ENCODE measurements around the gene SYT10. TPM values are rescaled to one million over a fixed set of nuclear protein-coding genes. Genes with fewer than 3 reads are reported as not detected.
"Not testable (repeated sequence)": the region's sequence is repeated elsewhere in the genome, so short reads cannot be mapped to it uniquely, and the experiment has no call there.

Gene SYT10
- not detected for polyA plus RNA-seq (2012; ENCODE audit: insufficient read depth, insufficient read length)

- H3K4me3 ChIP-seq (ENCODE audit: low read length), result no peak within 1 kb of the TSS
- no peak for DNase-seq (ENCODE audit: low read depth, low spot score)
Measured at GRCh38 chr12:33439587-33440011, at the start of gene SYT10. Gene SYT10 (minus strand): TSS chr12:33439819. CDS start chr12:33439522, 297 bp downstream.

DNA sequence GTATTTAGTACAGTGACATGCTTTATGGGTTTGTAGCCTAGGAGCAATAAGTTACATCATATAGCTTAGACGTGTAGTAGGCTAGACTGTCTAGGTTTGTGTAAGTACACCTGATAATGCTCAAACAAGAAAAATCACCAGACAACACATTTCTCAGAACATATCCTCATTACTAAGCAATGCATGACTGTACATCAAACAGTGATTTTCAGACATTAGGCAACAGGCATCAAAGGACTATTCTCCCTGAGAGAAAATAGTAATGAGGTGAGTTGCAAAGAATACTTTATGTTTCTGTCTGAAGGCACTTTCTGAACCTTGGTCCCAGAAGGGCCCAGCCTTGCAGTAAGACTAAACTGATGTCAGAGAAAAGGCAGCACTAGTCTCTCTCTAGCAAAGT is 48.4 kb upstream of the SYT10 start:
- H3K4me3 ChIP-seq (ENCODE audit: low read length), result no peak overlapping the region
- DNase-seq (ENCODE audit: low read depth, low spot score), result no peak

- no peak for DNase-seq (ENCODE audit: low read depth, low spot score)
- no peak overlapping the region for H3K4me3 ChIP-seq (ENCODE audit: low read length)
Measured at GRCh38 chr12:33486058-33486457, 46.4 kb upstream of the SYT10 start.

- no peak for DNase-seq (ENCODE audit: low read depth, low spot score)
- H3K4me3 ChIP-seq (ENCODE audit: low read length), result no peak overlapping the region
Measured at GRCh38 chr12:33484161-33484560, 44.5 kb upstream of the SYT10 start.

- H3K4me3 ChIP-seq (ENCODE audit: low read length), result no peak overlapping the region
- no peak for DNase-seq (ENCODE audit: low read depth, low spot score)
Measured at GRCh38 chr12:33480366-33480765, 40.7 kb upstream of the SYT10 start.

- H3K4me3 ChIP-seq (ENCODE audit: low read length), result no peak overlapping the region
- no peak for DNase-seq (ENCODE audit: low read depth, low spot score)
Measured at GRCh38 chr12:33476058-33476457, 36.4 kb upstream of the SYT10 start.

DNA sequence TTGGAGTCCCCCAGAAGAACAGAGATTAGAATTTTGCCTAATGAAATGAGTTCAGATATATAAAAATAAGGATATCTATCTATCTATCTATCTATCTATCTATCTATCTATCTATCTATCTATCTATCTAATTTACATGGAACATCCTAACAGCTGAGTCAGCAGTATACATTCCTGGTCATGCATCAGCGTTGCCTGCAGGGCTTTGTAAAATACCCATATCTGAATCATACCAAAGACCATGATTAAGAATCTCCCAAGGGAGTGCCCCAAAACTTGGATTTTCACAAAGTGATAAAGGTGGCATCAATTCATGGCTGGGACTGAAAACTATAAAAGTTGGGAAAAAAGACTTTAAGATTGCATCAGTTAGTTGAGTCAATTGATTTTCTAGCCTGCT is 32.7 kb upstream of the SYT10 start:
- no peak overlapping the region for H3K4me3 ChIP-seq (ENCODE audit: low read length)
- no peak for DNase-seq (ENCODE audit: low read depth, low spot score)

GRCh38 chr12:33455096-33455495 is 15.5 kb upstream of the SYT10 start:
- H3K4me3 ChIP-seq (ENCODE audit: low read length), result no peak overlapping the region
- DNase-seq (ENCODE audit: low read depth, low spot score), result no peak

DNA sequence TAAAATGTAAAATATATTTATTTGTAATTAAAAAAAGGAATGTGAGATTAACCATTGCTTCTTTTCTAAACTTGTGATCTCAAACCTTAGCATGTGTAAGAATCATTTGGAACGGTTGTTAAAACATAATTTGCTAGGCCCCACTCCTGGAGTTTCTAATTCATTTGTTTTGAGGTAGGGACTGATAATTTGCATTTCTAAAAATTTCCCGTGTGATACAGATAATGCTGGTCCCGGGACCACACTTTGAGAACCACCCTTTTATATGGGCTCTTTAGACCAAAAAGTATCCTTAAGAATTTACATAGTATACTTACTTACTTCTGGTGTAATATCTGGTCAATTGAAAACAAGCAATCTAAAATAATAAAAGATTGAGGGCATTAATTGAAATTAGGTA is 10.9 kb upstream of the SYT10 start:
- no peak overlapping the region for H3K4me3 ChIP-seq (ENCODE audit: low read length)
- DNase-seq (ENCODE audit: low read depth, low spot score), result no peak

DNA sequence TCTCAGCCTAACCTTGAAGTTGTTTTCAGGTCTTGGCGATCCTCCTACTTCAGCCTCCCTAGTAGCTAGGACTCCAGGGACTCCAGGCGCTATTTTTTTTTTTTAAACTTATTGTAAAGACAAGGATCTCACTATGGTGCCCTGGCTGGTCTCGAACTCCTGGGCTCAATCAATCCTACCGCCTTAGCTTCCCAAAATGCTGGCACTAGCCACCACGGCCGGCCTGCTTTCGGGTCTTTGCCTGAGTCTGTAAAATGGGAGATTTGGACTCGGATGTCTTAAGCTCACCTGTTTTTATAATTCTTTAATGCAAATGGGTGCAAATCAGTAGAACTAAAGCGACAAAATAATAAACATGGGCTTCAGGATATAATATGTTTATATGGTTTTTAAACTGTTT is 858 bp upstream of the SYT10 start:
- H3K4me3 ChIP-seq (ENCODE audit: low read length), result no peak overlapping the region
- DNase-seq (ENCODE audit: low read depth, low spot score), result no peak

DNA sequence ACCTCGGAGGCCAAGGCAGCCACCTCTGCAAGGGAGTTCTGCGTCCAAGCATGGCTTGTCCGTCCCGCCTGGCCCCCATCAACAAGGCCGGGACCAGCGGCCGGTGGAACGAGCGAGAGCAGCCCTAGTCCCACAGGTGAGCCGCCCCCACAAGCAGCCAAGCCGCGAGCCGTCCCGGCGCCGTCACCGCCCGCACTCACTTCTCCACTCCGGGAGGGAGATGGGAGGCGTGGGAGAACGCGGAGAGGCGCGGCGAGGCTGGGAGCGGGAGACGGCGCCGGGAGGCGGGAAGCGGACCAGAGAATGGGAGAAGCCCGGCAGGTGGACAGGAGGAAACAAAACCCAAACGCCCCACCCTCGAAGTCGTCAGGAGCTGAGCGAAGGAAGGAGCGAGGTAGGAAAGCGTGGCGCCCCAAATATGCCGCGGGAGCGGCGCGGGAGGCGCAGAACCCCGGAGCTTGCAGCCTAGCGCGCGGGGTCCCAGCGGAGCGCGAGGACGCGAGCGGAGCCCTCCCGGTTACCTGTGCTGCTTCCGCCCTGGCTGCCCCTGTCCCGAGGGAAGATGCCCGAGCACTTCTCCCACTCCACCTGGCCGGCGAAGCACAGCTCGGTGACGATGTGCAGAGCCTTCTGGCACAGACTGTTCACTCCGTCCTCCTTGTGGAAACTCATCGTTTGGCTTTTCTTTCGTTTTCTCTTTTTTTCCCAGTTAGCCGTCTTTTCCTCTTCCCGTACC is 600 bp downstream of the SYT10 start:
- no peak overlapping the region for H3K4me3 ChIP-seq (ENCODE audit: low read length)
- no peak for DNase-seq (ENCODE audit: low read depth, low spot score)

- DNase-seq (ENCODE audit: low read depth, low spot score), result no peak
- H3K4me3 ChIP-seq (ENCODE audit: low read length), result no peak overlapping the region
Measured at GRCh38 chr12:33438025-33438772, 1.4 kb downstream of the SYT10 start.

DNA sequence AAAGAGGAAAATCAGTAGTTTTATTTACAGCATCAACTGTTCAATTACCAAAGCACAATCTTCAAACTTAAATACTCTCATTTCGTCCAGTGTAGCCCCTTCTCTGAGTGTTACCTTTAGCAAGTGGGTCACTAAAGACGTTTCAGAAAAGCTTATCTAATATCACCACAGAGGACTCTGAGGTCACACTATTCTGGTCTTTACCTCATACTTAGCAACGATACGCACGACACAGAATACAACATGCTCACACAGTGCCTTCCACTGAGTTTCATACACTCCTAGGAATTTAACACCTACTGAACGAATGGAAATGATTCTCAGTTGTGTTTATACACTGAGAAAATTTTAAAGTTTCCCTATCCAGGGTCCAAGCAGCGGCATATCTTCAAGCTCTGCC is 2.0 kb downstream of the SYT10 start:
- no peak for DNase-seq (ENCODE audit: low read depth, low spot score)
- H3K4me3 ChIP-seq (ENCODE audit: low read length), result no peak overlapping the region

DNA sequence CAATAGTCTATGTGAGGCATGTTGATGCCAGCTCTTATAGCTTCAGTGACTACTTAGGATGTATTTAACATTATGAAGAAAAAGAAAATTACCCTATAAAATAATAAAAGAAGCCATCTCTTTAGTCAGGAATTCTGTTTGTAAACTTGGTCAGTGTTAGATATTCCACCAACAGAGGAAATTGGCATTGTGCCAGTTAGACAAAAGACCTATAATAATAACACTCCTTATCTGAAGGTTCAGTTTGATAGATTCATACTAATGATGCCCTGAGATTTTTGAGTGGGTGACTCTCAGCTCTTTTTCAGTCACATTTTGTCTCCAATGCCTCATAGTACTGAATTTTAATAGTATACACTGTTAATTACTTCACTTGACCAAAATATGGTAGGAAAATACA is 6.6 kb downstream of the SYT10 start:
- no peak overlapping the region for H3K4me3 ChIP-seq (ENCODE audit: low read length)
- DNase-seq (ENCODE audit: low read depth, low spot score), result no peak

DNA sequence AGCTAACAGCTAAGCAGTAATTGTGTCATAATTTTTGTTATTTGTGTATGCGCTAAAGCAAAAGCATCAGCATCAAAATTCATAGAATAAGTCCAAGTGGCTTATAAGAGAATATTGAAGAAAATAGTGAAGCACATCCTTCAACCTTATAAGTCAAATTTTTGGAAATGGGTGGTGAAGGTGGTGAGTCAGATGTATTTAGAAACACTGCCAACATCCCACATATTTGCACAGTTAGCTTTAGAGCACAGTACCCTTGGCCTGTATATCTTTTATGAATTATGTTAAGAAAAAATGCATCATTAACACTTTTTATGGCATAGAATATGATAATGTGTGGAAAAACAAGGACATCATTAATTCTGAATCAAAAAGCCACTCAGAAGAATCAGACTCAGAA is 8.0 kb downstream of the SYT10 start:
- DNase-seq (ENCODE audit: low read depth, low spot score), result no peak
- no peak overlapping the region for H3K4me3 ChIP-seq (ENCODE audit: low read length)

DNA sequence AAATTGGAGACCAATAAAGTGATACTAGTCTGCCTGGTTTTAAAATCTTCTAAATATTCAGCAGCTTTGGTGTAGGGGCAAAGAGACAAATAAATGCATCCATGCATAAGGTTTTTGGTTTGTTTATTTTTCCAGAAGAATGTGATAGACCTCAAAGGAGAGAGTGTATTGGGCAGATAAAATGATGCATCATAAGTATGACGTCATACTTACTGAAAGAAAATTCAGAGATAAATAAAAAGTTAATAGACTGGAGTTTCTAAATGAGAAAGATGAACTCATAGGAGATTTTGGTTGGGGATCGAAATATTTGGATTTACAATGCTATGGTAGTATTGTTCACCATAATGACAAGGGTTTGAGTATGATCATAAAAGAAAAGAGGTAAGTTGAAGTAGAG is 10.2 kb downstream of the SYT10 start:
- DNase-seq (ENCODE audit: low read depth, low spot score), result no peak
- no peak overlapping the region for H3K4me3 ChIP-seq (ENCODE audit: low read length)

DNA sequence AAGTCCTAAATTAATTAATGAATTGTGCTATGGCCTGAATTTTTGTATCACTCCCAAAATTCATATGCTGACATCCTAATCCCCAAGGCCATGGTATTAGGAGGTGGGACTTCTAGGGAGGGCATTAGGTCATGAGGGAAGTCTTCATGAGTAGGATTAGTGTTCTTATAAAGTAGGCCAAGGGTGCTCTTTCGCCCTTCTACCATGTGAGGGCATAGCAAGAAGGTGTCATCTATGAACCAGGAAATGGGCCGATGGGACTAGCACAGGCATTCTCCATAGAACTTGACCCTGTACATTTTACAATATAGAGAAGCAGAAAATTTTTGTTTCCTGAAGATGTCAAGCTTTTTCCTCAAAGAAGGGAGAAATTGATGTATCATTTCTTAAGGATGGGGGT is 12.5 kb downstream of the SYT10 start:
- H3K4me3 ChIP-seq (ENCODE audit: low read length), result no peak overlapping the region
- DNase-seq (ENCODE audit: low read depth, low spot score), result peak; percentile 42

GRCh38 chr12:33423706-33424105 is 15.9 kb downstream of the SYT10 start:
- no peak for DNase-seq (ENCODE audit: low read depth, low spot score)
- H3K4me3 ChIP-seq (ENCODE audit: low read length), result no peak overlapping the region

DNA sequence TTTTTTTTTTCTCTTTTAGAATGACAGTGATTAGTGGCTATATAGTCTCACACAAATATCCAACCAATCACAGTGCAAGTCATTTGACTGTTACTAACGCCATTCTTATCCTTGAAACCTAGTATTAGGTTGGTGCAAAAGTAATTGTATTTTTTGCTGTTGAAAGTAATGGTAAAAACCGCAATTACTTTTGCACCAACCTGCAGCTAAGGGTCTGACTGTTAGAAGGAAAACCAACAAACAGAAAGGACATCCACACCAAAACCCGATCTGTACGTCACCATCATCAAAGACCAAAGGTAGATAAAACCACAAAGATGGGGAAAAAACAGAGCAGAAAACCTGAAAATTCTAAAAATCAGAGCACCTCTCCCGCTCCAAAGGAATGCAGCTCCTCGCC is 27.2 kb downstream of the SYT10 start:
- DNase-seq (ENCODE audit: low read depth, low spot score); H3K4me3 ChIP-seq (ENCODE audit: low read length): not testable (repeated sequence)

- no peak for DNase-seq (ENCODE audit: low read depth, low spot score)
- H3K4me3 ChIP-seq (ENCODE audit: low read length), result no peak overlapping the region
Measured at GRCh38 chr12:33383503-33383902, 56.1 kb downstream of the SYT10 start.

GRCh38 chr12:33376153-33376552 is 63.5 kb downstream of the SYT10 start:
- no peak overlapping the region for H3K4me3 ChIP-seq (ENCODE audit: low read length)

More at GRCh38 chr12:33376153-33376552, 63.5 kb downstream of the SYT10 start:
- no peak for DNase-seq (ENCODE audit: low read depth, low spot score)

Measured in Jurkat, Clone E6-1 (cell line).